ENCODE data around the gene WDR41. TPM values are rescaled to one million over a fixed set of nuclear protein-coding genes. Genes with fewer than 3 reads are reported as not detected.

Gene WDR41
- total RNA-seq, 1 experiment from 2014 or later: 39.8 TPM

DNA sequence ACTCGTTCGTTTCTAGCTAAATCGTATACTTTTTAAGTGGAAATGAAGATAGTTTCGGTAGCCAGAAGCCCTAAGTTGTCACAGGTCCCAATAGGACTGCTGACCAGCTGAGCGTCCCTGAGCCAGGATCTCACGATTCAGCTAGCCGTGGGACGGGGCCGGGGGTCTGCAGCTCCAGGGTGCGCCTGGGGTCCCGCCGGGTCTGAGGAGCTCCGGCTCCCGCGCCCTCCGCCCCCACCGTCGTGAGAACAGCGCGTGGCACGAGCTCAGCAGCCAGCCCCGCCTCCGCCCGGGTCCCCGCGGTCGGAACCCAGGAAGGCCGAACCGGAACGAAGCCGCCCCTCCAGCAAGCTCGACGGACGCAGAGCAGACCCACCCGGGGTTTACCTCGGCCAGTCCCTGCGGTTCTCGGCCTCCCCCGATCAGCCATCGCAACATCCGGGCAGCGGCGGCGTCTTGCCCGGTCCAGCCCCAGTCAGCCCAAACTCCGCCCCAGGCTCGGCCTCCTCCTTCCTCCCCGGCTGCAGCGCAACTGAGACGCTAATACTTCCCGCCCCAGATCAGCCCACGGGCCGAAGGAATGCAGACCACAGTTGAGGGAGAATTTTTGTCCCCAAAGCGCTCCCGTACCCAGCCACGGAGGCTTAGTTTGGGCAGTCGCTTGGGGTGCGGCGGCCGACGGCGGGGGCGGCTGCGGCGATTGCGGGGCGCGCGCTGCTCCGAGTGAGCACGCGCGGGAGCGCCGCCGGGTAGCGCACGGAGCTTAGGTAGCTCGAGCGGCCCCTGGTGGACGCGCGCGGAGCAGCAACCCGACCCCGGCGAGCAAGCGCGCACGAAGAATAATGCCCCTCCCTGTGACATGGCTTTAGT is at the start of gene WDR41 (continued):
- TF ChIP-seq NR3C1 (CRISPR knock-in tag; conservative IDR thresholded peaks at IDR 0.05; ENCODE audit: low read depth) (0 out of 2 replicates have a peak, but pooled peaks have one; percentile 41), ESRRA (CRISPR knock-in tag; IDR thresholded peaks at IDR 0.05; ENCODE audit: borderline replicate concordance) (peak; percentile 18; the same call in 1 of the 2 replicates), FOXJ3 (CRISPR knock-in tag; IDR thresholded peaks at IDR 0.05; ENCODE audit: borderline replicate concordance) (no peak), NR2C2 (CRISPR knock-in tag; IDR thresholded peaks at IDR 0.05) (no peak), KAT7 (CRISPR knock-in tag; IDR thresholded peaks at IDR 0.05; ENCODE audit: borderline replicate concordance) (peak; percentile 93; the same call in 1 of the 2 replicates), OVOL2 (CRISPR knock-in tag; IDR thresholded peaks at IDR 0.05; ENCODE audit: borderline replicate concordance) (no peak), FOXK1 (CRISPR knock-in tag; IDR thresholded peaks at IDR 0.05) (peak; percentile 62), TEAD1 (CRISPR knock-in tag; IDR thresholded peaks at IDR 0.05) (peak; percentile 20), GRHL2 (CRISPR knock-in tag; IDR thresholded peaks at IDR 0.05; ENCODE audit: insufficient replicate concordance, severe bottlenecking) (no peak), RELA (CRISPR knock-in tag; IDR thresholded peaks at IDR 0.05; ENCODE audit: borderline replicate concordance) (peak; percentile 72; the same call in 1 of the 2 replicates), ZNF317 (CRISPR knock-in tag; IDR thresholded peaks at IDR 0.05; ENCODE audit: borderline replicate concordance, low read depth) (peak; percentile 25; the same call in 1 of the 2 replicates), GTF2I (CRISPR knock-in tag; conservative IDR thresholded peaks at IDR 0.05) (no peak), GABPB1 (CRISPR knock-in tag; IDR thresholded peaks at IDR 0.05) (peak; percentile 65), ZNF416 (CRISPR knock-in tag; IDR thresholded peaks at IDR 0.05) (no peak), RORB (CRISPR knock-in tag; IDR thresholded peaks at IDR 0.05) (no peak), CBFB (CRISPR knock-in tag; IDR thresholded peaks at IDR 0.05; ENCODE audit: low read depth) (peak; percentile 82), MXD4 (CRISPR knock-in tag; IDR thresholded peaks at IDR 0.05; ENCODE audit: borderline replicate concordance) (no peak), FOXP1 (CRISPR knock-in tag; IDR thresholded peaks at IDR 0.05; ENCODE audit: borderline replicate concordance) (peak; percentile 78; the same call in 1 of the 2 replicates)
- TF ChIP-seq, protein P1, sequence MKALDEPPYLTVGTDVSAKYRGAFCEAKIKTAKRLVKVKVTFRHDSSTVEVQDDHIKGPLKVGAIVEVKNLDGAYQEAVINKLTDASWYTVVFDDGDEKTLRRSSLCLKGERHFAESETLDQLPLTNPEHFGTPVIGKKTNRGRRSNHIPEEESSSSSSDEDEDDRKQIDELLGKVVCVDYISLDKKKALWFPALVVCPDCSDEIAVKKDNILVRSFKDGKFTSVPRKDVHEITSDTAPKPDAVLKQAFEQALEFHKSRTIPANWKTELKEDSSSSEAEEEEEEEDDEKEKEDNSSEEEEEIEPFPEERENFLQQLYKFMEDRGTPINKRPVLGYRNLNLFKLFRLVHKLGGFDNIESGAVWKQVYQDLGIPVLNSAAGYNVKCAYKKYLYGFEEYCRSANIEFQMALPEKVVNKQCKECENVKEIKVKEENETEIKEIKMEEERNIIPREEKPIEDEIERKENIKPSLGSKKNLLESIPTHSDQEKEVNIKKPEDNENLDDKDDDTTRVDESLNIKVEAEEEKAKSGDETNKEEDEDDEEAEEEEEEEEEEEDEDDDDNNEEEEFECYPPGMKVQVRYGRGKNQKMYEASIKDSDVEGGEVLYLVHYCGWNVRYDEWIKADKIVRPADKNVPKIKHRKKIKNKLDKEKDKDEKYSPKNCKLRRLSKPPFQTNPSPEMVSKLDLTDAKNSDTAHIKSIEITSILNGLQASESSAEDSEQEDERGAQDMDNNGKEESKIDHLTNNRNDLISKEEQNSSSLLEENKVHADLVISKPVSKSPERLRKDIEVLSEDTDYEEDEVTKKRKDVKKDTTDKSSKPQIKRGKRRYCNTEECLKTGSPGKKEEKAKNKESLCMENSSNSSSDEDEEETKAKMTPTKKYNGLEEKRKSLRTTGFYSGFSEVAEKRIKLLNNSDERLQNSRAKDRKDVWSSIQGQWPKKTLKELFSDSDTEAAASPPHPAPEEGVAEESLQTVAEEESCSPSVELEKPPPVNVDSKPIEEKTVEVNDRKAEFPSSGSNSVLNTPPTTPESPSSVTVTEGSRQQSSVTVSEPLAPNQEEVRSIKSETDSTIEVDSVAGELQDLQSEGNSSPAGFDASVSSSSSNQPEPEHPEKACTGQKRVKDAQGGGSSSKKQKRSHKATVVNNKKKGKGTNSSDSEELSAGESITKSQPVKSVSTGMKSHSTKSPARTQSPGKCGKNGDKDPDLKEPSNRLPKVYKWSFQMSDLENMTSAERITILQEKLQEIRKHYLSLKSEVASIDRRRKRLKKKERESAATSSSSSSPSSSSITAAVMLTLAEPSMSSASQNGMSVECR (CRISPR knock-in tag; IDR thresholded peaks at IDR 0.05; ENCODE audit: borderline replicate concordance): 0 out of 2 replicates have a peak, but pooled peaks have one; percentile 76
- TF ChIP-seq, protein P2, sequence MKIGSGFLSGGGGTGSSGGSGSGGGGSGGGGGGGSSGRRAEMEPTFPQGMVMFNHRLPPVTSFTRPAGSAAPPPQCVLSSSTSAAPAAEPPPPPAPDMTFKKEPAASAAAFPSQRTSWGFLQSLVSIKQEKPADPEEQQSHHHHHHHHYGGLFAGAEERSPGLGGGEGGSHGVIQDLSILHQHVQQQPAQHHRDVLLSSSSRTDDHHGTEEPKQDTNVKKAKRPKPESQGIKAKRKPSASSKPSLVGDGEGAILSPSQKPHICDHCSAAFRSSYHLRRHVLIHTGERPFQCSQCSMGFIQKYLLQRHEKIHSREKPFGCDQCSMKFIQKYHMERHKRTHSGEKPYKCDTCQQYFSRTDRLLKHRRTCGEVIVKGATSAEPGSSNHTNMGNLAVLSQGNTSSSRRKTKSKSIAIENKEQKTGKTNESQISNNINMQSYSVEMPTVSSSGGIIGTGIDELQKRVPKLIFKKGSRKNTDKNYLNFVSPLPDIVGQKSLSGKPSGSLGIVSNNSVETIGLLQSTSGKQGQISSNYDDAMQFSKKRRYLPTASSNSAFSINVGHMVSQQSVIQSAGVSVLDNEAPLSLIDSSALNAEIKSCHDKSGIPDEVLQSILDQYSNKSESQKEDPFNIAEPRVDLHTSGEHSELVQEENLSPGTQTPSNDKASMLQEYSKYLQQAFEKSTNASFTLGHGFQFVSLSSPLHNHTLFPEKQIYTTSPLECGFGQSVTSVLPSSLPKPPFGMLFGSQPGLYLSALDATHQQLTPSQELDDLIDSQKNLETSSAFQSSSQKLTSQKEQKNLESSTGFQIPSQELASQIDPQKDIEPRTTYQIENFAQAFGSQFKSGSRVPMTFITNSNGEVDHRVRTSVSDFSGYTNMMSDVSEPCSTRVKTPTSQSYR (CRISPR knock-in tag; IDR thresholded peaks at IDR 0.05): peak; percentile 33; the same call in 1 of the 2 replicates
- TF ChIP-seq, protein P3, sequence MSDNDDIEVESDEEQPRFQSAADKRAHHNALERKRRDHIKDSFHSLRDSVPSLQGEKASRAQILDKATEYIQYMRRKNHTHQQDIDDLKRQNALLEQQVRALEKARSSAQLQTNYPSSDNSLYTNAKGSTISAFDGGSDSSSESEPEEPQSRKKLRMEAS (CRISPR knock-in tag; IDR thresholded peaks at IDR 0.05): peak; percentile 74
- TF ChIP-seq, protein P4, sequence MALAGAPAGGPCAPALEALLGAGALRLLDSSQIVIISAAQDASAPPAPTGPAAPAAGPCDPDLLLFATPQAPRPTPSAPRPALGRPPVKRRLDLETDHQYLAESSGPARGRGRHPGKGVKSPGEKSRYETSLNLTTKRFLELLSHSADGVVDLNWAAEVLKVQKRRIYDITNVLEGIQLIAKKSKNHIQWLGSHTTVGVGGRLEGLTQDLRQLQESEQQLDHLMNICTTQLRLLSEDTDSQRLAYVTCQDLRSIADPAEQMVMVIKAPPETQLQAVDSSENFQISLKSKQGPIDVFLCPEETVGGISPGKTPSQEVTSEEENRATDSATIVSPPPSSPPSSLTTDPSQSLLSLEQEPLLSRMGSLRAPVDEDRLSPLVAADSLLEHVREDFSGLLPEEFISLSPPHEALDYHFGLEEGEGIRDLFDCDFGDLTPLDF (CRISPR knock-in tag; IDR thresholded peaks at IDR 0.05): no peak
- TF ChIP-seq, protein P5, sequence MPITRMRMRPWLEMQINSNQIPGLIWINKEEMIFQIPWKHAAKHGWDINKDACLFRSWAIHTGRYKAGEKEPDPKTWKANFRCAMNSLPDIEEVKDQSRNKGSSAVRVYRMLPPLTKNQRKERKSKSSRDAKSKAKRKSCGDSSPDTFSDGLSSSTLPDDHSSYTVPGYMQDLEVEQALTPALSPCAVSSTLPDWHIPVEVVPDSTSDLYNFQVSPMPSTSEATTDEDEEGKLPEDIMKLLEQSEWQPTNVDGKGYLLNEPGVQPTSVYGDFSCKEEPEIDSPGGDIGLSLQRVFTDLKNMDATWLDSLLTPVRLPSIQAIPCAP (CRISPR knock-in tag; IDR thresholded peaks at IDR 0.05): no peak
- TF ChIP-seq, protein P6, sequence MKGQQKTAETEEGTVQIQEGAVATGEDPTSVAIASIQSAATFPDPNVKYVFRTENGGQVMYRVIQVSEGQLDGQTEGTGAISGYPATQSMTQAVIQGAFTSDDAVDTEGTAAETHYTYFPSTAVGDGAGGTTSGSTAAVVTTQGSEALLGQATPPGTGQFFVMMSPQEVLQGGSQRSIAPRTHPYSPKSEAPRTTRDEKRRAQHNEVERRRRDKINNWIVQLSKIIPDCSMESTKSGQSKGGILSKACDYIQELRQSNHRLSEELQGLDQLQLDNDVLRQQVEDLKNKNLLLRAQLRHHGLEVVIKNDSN (CRISPR knock-in tag; IDR thresholded peaks at IDR 0.05): 0 out of 2 replicates have a peak, but pooled peaks have one; percentile 41
- TF ChIP-seq, protein P7, sequence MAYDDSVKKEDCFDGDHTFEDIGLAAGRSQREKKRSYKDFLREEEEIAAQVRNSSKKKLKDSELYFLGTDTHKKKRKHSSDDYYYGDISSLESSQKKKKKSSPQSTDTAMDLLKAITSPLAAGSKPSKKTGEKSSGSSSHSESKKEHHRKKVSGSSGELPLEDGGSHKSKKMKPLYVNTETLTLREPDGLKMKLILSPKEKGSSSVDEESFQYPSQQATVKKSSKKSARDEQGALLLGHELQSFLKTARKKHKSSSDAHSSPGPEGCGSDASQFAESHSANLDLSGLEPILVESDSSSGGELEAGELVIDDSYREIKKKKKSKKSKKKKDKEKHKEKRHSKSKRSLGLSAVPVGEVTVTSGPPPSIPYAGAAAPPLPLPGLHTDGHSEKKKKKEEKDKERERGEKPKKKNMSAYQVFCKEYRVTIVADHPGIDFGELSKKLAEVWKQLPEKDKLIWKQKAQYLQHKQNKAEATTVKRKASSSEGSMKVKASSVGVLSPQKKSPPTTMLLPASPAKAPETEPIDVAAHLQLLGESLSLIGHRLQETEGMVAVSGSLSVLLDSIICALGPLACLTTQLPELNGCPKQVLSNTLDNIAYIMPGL (CRISPR knock-in tag; IDR thresholded peaks at IDR 0.05): peak; percentile 99
